Measurements from ENCODE around the gene HSPB2.

GRCh38 chr11:111941963-111942362, 29.4 kb downstream of the HSPB2 start:
- TF ChIP-seq JUN (CRISPR knock-in tag; IDR thresholded peaks at IDR 0.05) (no peak), CTCF (IDR thresholded peaks at IDR 0.05) (no peak), ESRRA (CRISPR knock-in tag; IDR thresholded peaks at IDR 0.05; ENCODE audit: borderline replicate concordance) (no peak), CREB1 (CRISPR knock-in tag; IDR thresholded peaks at IDR 0.05) (no peak), ETV6 (CRISPR knock-in tag; IDR thresholded peaks at IDR 0.05) (no peak)

Data from WTC11 (cell line).